GM21423 (cell line): ENCODE measurements around the gene KCNQ5.
A peak's percentile ranks its signal among the peaks of the same experiment; 100 is the strongest.

Source experiments
- ATAC-seq: cut with Tn5 transposase; IDR thresholded peaks from one replicate; pipeline ENCODE4 v1.9.1; 2021; ENCODE audit warnings: mild to moderate bottlenecking, moderate library complexity; ENCODE audit not compliant: unreplicated experiment

The KCNQ5 gene

DNA sequence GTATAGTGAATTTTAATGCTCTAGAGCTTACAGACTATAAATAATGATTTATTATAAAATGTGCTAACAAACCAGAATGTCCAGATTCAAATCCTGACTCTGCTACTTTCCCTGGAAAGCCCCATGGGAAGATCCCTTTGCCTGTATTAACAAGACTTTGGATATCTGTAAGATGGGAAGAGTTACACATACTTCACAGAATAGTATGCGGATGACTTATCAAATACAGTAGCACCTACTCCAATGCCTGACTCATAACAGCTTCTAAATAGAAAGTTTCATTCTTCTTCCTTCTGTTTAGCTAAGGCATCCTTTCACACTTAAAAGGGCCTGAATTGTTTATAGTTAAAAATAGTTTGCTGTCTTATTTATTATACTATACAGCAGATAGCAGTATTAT is 166.3 kb downstream of the KCNQ5 start:
- no peak for ATAC-seq

DNA sequence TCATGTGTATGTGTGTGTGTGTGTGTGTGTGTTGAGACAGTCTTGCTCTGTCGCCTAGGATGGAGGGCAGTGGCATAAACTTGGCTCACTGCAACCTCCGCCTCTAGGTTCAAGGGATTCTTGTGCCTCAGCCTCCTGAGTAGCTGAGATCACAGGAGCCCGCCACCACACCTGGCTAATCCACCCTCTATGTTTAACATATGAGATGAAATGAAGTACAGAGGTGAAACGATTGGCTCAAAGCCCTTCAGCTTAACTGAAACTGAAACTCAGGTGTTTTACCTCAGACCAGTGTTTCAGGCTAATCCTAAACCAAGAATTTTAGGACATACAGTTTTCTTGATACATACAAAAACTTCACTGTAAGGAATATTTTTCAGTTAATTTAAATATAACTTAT is 167.3 kb downstream of the KCNQ5 start:
- no peak for ATAC-seq

GRCh38 chr6:72792692-72793091 is 170.8 kb downstream of the KCNQ5 start:
- ATAC-seq: no peak

DNA sequence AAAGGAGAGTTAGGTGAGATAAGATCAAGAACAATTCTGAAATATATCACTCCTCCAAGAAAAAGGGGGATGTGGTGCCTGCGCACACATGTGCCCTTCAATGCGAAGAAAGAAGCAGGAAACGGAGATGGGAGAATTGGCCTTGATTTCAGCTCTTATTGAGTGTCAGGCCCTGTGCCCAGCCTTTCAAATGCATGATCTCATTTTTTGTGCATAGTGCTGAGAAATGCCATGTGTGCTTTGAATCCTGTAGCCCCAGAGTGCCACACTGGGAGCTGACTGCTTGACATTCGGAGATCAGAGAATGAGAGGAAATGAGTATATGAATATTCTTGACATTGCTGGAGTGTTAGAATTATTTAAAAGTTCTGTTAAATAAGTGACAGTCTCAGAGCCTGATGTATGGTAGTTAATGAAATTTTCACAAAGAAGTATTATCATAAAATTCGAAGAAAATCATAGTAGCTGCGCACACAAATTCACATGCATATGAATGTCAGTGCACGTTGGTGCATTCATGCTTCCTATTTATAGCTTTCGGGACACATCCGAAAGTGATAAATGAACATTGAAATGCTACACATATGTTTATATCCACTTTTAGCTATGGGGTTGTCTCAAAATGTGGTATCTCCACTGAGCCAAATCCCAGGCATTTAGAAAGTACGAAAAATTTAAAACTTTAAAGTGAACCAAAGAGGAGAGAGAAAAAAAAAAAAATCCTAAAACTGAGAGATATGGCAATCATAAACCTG is 172.0 kb downstream of the KCNQ5 start:
- no peak for ATAC-seq

- no peak for ATAC-seq
Observed at GRCh38 chr6:72798196-72798595, 176.3 kb downstream of the KCNQ5 start.

- no peak for ATAC-seq
Observed at GRCh38 chr6:72809746-72810379, 188.0 kb downstream of the KCNQ5 start.

DNA sequence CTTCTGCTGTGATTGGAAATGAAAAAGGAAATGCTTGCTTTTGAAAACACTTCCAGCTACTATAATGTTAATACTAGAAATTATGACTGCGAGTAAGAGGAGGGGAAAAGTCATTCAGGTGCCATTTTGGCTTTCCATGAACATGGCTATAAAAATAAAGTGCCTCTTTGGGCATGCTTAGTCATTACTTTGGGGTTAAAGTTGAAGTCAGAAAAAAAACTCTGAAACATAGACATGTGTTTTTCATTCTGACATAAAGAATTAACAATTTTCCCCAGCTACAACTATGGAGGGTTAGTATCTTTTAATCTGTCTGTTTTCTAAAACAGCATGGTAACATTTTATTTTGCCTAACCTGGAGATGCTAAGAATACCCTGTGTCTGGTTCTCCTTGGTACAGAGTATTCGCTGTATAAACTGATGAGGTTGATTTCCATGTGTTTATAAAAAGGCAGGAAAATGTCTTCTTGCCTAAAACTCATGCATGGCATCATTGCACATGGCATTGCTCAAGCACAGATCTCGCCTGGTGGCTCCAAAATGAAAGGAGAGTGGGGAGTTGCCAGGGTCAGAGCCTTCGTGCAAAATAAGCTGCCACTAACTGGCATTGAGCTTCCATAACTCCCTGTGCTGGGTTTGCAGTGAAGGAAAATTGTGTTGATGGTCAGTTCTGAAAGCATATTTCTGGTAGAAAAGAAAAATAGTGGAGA is 188.9 kb downstream of the KCNQ5 start:
- ATAC-seq: no peak

- no peak for ATAC-seq
Observed at GRCh38 chr6:72811971-72812421, 190.1 kb downstream of the KCNQ5 start.

GRCh38 chr6:72813807-72814596 is 192.1 kb downstream of the KCNQ5 start:
- ATAC-seq: no peak

- ATAC-seq: no peak
Observed at GRCh38 chr6:72816022-72816421, 194.2 kb downstream of the KCNQ5 start.

DNA sequence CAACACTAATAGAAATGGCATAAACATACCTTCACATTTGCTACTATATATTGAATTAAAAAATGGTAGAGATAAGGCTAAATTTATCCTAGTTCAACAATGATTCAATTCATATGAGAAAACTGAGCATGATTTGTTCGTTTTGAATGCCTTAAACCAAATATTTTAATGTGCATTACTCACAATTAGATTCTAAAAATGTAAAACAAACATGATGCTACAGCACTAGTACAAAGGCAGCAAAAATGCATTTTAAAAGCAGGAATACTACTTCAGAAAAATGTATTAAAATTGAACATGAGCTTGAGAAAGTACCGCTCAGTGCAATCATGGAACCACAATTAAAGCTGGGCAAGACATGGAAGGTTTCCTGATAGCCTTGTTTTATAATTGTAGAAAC is 195.3 kb downstream of the KCNQ5 start:
- ATAC-seq: no peak

DNA sequence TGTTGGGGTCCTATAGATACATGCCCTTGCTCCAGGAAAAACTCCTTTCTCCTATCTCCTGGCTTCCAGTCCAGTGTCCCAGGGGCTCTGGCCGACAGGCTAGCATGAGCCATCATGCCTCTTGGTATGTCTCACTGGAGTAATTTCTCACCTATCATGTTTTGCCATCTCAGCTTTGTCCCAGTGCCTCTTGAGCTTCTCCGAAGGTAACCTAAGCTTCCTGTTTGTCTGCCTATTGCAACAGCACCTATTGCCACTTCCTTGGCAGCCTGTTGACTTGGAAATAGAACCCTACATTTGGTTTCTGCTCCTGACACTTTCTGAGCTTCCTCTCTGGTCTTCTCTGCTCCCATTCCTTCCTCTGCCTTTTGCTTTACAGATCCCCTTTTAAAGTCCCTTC is 197.7 kb downstream of the KCNQ5 start:
- ATAC-seq: no peak

- no peak for ATAC-seq
Observed at GRCh38 chr6:72820153-72820552, 198.3 kb downstream of the KCNQ5 start.

DNA sequence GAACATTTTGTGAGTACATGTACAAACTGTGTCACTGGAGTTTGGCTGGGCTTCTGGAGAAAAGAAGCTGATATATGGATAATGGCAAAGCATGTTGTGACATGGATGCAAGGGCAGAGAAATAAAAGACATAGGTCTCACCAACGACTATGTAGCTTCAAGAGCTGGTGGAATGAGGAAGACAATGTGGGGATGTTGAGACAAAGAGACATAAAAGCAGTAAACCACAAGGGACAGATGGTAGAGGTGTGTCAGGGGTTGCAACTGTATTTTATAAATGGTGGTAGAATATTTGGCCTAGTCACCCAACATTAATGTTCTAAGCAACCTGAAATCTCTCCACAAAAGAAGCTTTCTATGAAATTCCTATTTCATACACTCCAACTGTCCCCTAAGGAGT is 199.0 kb downstream of the KCNQ5 start:
- no peak for ATAC-seq

DNA sequence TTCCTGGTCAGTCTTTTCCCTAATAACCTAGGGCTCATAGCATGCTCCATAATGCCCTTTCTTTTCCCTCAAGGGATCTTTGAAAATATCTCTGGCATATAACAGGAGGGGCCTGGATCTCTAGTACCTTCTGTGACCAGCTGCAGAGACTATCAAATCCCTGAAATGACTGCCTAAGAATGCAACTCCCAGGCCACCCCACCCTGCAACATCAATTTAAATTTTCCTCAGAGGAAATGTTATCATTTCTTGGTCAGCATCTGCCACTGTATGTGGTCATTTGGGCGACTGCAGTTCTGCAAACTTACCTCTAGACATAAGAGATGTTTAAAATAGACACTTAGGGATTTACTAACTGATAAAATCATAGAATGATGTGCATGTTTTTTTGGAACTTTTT is 200.2 kb downstream of the KCNQ5 start:
- no peak for ATAC-seq

DNA sequence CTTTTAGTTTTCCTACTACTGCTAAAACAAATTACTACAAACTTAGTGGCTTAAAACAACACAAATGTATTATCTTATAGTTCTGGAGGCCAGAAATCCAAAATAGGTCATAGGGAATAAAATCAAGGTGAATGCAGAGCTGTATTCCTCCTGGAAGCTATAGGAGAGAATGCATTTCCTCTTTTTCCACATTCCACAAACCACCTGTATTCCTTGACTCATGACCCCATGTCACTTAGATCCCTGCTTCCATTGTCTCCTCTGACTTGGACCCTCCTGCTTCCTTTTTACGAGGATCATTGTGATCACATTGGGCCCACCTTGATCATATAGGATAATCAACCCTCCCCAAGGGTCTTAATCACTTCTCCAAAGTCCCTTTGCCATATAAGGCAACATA is 200.8 kb downstream of the KCNQ5 start:
- ATAC-seq: no peak

- peak; percentile 54 for ATAC-seq
Observed at GRCh38 chr6:72824833-72825232, 203.0 kb downstream of the KCNQ5 start.

DNA sequence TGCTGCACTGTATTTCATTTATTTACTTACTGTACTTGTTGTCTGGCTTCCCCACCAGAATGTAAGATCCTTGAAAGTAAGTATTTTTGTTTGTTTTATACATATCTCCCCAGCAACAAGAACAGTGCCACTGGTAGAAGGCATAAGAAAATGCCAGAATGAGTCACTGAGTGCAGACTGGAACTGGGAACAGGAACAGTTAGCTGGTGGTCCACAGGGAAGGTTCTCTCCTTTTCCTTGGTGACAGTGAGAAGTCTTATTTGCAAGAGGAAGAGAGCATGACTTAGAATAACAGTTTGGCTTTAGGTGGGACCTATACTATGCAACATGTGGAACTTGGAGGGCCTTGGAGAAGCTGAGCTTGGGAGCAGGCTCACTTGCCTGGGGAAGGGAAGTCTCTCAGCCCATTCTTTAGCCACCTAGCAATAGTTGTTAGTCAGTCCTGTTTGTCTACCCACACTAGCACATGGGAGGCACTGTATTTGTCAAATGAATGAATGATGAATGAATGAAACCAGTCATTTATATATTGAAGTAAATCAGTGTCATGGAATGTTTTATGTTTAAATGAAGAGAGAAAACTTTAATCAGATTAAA is 203.5 kb downstream of the KCNQ5 start:
- peak; percentile 41 for ATAC-seq

DNA sequence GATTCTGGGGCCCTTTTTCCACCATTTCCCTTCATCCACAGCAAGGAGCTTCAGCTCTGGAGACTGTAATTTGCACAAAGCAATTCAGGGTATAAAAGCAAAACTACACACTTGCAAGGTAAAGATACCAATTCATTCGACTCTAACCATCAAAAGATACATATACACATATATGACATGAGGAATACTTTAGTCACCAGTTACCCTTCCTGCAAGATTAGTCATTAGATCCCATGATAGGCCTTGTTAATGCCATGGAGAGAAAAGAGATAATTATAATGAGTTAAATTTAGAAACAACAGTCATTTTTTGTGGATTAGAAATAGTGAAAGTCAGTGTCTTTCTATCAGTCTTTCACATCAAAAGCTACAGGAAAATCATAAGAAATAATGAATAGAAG is 204.2 kb downstream of the KCNQ5 start:
- ATAC-seq: no peak

DNA sequence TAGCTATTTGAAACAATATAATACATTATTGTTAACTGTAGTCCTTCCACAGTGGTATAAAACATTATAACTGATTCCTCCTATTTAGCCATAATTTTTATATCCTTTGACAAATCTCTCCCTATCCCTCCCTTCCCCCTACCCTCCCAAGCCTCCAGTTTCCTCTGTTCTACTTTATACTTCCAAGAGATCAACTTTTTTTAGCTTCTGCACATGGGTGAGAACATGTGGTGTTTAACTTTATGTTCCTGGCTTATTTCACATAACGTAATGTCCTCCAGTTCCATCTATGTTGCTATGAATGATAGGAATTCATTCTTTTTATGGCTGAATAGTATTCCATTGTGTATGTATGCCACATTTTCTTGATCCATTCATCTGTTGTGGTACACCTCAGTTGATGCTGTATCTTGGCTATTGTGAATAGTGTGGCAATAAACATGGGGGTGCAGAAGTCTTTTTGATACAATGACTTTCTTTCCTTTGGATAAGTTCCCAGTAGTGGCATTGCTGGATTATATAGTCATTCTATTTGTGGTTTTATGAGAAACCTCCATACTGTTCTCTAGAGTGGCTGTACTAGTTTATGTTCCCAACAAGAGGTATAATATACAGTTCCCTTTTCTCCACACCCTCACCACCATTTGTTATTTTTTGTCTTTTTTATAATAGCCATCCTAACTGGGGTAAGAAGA is 205.0 kb downstream of the KCNQ5 start:
- ATAC-seq: no peak
